IMR-90 (cell line): ENCODE results near the gene HENMT1. TPM values are rescaled to one million over a fixed set of nuclear protein-coding genes. Genes with fewer than 3 reads are reported as not detected.

Source experiments
- ATAC-seq: fragments of 200-7000 bp; cut with Tn5 transposase; 2 replicates; pipeline ENCODE4 v1.9.1; 2020; ENCODE audit warnings: low read depth, mild to moderate bottlenecking, moderate library complexity
- BruUV-seq: library from RNA; stranded (reverse); fragments of 400-500 nt; replicated peaks from 2 replicates; lab custom pipeline; 2021; lab: Mats Ljungman, UMichigan
- CTCF ChIA-PET: fragments of 300-600 bp; formaldehyde crosslinking; extraction: SDS; loops from one replicate; lab custom pipeline; 2021; ENCODE audit warnings: antibody characterized with exemption; lab: Yijun Ruan, JAX
- POLR2A ChIA-PET: fragments of 300-600 bp; sonication (Branson Sonifier 250); formaldehyde crosslinking; loops from one replicate; lab custom pipeline; 2022; ENCODE audit warnings: antibody characterized with exemption; ENCODE audit not compliant: unreplicated experiment; lab: Charles Lee
- DNase-seq: peaks from one replicate; pipeline ENCODE4 v3.0.0; 2013
- H2AFZ ChIP-seq: replicated peaks from 2 replicates; pipeline ENCODE3; 2013; ENCODE audit warnings: low read length, mild to moderate bottlenecking; ENCODE audit not compliant: poor library complexity
- H2AK5ac ChIP-seq: 2 replicates; pipeline ENCODE4 v1.6.1; 2013; ENCODE audit warnings: low read depth, low read length, inconsistent platforms
- H2AK9ac ChIP-seq: replicated peaks from 2 replicates; pipeline ENCODE3; 2013; ENCODE audit warnings: mild to moderate bottlenecking, low read depth, low read length, moderate library complexity; ENCODE audit not compliant: poor library complexity
- H2BK120ac ChIP-seq: 2 replicates; pipeline ENCODE4 v1.6.1; 2013; ENCODE audit warnings: low read depth, low read length, inconsistent platforms
- H2BK15ac ChIP-seq: 3 replicates; pipeline ENCODE4 v1.6.1; 2013; ENCODE audit warnings: low read depth, low read length, inconsistent platforms
- H2BK20ac ChIP-seq: 2 replicates; pipeline ENCODE4 v1.6.1; 2013; ENCODE audit warnings: low read depth, mild to moderate bottlenecking, inconsistent platforms, low read length, moderate library complexity
- H2BK5ac ChIP-seq: 2 replicates; pipeline ENCODE4 v1.6.1; 2013; ENCODE audit warnings: mild to moderate bottlenecking, low read depth, low read length, inconsistent platforms; ENCODE audit not compliant: poor library complexity, severe bottlenecking
- H3K14ac ChIP-seq: replicated peaks from 2 replicates; pipeline ENCODE4 v1.6.1; 2013; ENCODE audit warnings: low read depth, low read length, inconsistent platforms
- H3K18ac ChIP-seq: 2 replicates; pipeline ENCODE4 v1.6.1; 2013; ENCODE audit warnings: low read depth, low read length, control low read depth
- H3K23ac ChIP-seq: 2 replicates; pipeline ENCODE4 v1.6.1; 2013; ENCODE audit warnings: low read depth, low read length, inconsistent platforms
- H3K27ac ChIP-seq: 2 replicates; pipeline ENCODE4 v1.5.1; 2013; ENCODE audit warnings: mild to moderate bottlenecking, control low read depth, low read length; ENCODE audit not compliant: insufficient read depth
- H3K27me3 ChIP-seq: 2 replicates; pipeline ENCODE4 v1.6.1; 2013; ENCODE audit warnings: low read length; ENCODE audit not compliant: control insufficient read depth, insufficient read depth
- H3K36me3 ChIP-seq: 2 replicates; pipeline ENCODE4 v1.6.1; 2013; ENCODE audit warnings: low read length, mixed read lengths; ENCODE audit not compliant: control insufficient read depth, insufficient read depth
- H3K4ac ChIP-seq: 2 replicates; pipeline ENCODE4 v1.6.1; 2013; ENCODE audit warnings: low read depth, low read length, inconsistent platforms
- H3K4me1 ChIP-seq: 2 replicates; pipeline ENCODE4 v1.6.1; 2013; ENCODE audit warnings: low read length, mixed read lengths; ENCODE audit not compliant: control insufficient read depth, insufficient read depth
- H3K4me2 ChIP-seq: 2 replicates; pipeline ENCODE4 v1.6.1; 2013; ENCODE audit warnings: low read depth, mild to moderate bottlenecking, control low read depth, low read length, moderate library complexity
- H3K4me3 ChIP-seq: 2 replicates; pipeline ENCODE4 v1.5.1; 2013; ENCODE audit warnings: low read depth, mild to moderate bottlenecking, control low read depth, low read length, moderate library complexity; ENCODE audit not compliant: insufficient read depth
- H3K56ac ChIP-seq: 2 replicates; pipeline ENCODE4 v1.6.1; 2013; ENCODE audit warnings: low read length, inconsistent platforms; ENCODE audit not compliant: insufficient read depth; ENCODE audit errors: extremely low read depth
- H3K79me1 ChIP-seq, 2 experiments: 2 replicates each; pipeline ENCODE4 v1.6.1; 2013; ENCODE audit warnings: low read length in 2 of 2, inconsistent platforms in 1 of 2, low read depth in 1 of 2
- H3K9ac ChIP-seq: 2 replicates; pipeline ENCODE4 v1.6.1; 2013; ENCODE audit warnings: low read depth, low read length, control low read depth
- H3K9me1 ChIP-seq: 2 replicates; pipeline ENCODE4 v1.6.1; 2013; ENCODE audit warnings: low read length, inconsistent platforms; ENCODE audit not compliant: insufficient read depth
- H3K9me3 ChIP-seq: 2 replicates; pipeline ENCODE4 v1.6.1; 2013; ENCODE audit warnings: low read length; ENCODE audit not compliant: control insufficient read depth, insufficient read depth
- H4K20me1 ChIP-seq: 2 replicates; pipeline ENCODE4 v1.6.1; 2013; ENCODE audit warnings: low read length, inconsistent platforms; ENCODE audit not compliant: insufficient read depth
- H4K5ac ChIP-seq: 2 replicates; pipeline ENCODE4 v1.6.1; 2013; ENCODE audit warnings: mild to moderate bottlenecking, low read depth, low read length, control low read depth
- H4K8ac ChIP-seq, 2 experiments: 2 replicates each; pipeline ENCODE4 v1.6.1; 2013; ENCODE audit warnings: low read depth in 2 of 2, low read length in 2 of 2, control low read depth in 1 of 2, inconsistent platforms in 1 of 2
- H4K91ac ChIP-seq: 2 replicates; pipeline ENCODE4 v1.6.1; 2013; ENCODE audit warnings: low read depth, low read length, inconsistent platforms; ENCODE audit not compliant: insufficient read depth
- BHLHE40 ChIP-seq: fragments of 150-350 bp; IDR thresholded peaks from 2 replicates; pipeline ENCODE4 v1.6.1; 2016; ENCODE audit warnings: mild to moderate bottlenecking, low read depth, low read length
- MAZ ChIP-seq: IDR thresholded peaks from 2 replicates; pipeline ENCODE4 v1.6.1; 2012; ENCODE audit warnings: low read depth, mild to moderate bottlenecking, low read length, improper control_type of control experiment, moderate library complexity, borderline replicate concordance
- MXI1 ChIP-seq: IDR thresholded peaks from 2 replicates; pipeline ENCODE4 v1.6.1; 2012; ENCODE audit warnings: low read depth, mild to moderate bottlenecking, low read length, moderate library complexity, borderline replicate concordance
- POLR2A ChIP-seq: IDR thresholded peaks from 2 replicates; pipeline ENCODE4 v1.6.1; 2012; ENCODE audit warnings: mild to moderate bottlenecking, low read depth, low read length
- RAD21 ChIP-seq: IDR thresholded peaks from 2 replicates; pipeline ENCODE4 v1.6.1; 2012; ENCODE audit warnings: low read length, improper control_type of control experiment
- RCOR1 ChIP-seq: IDR thresholded peaks from 2 replicates; pipeline ENCODE4 v1.6.1; 2012; ENCODE audit warnings: mild to moderate bottlenecking, low read length, improper control_type of control experiment; ENCODE audit not compliant: insufficient replicate concordance
- SMC3 ChIP-seq: fragments of 150-350 bp; IDR thresholded peaks from 2 replicates; pipeline ENCODE4 v1.6.1; 2016; ENCODE audit warnings: low read depth, mild to moderate bottlenecking, antibody characterized with exemption, low read length, moderate library complexity
- WGBS, 2 experiments: methylation state at CpG; one replicate each; pipeline versions ENCODE4 v1.1.5 to v1.1.7; 2013; ENCODE audit warnings: missing lambda C conversion rate in 2 of 2; ENCODE audit not compliant: insufficient read length in 1 of 2; ENCODE audit errors: extremely low coverage in 2 of 2; 5-methylcytosine and 5-hydroxymethylcytosine counted together
- dilution Hi-C: fragments of 300-500 bp; cut with HindIII; formaldehyde crosslinking; loops from one replicate; pipeline ENCODE4 v1.14.3; 2018; ENCODE audit warnings: low sequenced_read_pairs; ENCODE audit not compliant: unreplicated experiment
- in situ Hi-C: fragments of 300-500 bp; cut with MboI; formaldehyde crosslinking; loops from 3 replicates; pipeline ENCODE4 v1.14.3; 2019; ENCODE audit warnings: low sequenced_read_pairs, inconsistent platforms, mixed read lengths
- intact Hi-C: fragments of 100-400 bp; cut with micrococcal nuclease; formaldehyde crosslinking; loops from 2 replicates; pipeline ENCODE4 v1.10.0; 2022
- polyA plus RNA-seq, 3 experiments: library from polyadenylated mRNA; depleted of rRNA; stranded (reverse); fragments of >200 nt; gene quantifications; 2 replicates each; pipeline ENCODE4 v1.2.3, GENCODE V29; 2012; ENCODE audit warnings: low replicate concordance in 1 of 3
- total RNA-seq: library from RNA; depleted of rRNA; stranded (reverse); fragments of >200 nt; gene quantifications from 2 replicates; pipeline ENCODE4 v1.2.3, GENCODE V29; 2012
- TF ChIP-seq, protein P1 (sequence below): fragments of 150-350 bp; IDR thresholded peaks from 2 replicates; pipeline ENCODE4 v1.6.1; 2016; ENCODE audit warnings: low read depth, mild to moderate bottlenecking, low read length, moderate library complexity, borderline replicate concordance

The HENMT1 gene
- total and polyA plus RNA-seq, 2 of the 4 experiments (the other 2 are of a cell fraction): 0.54 to 0.67 TPM

GRCh38 chr1:108704496-108704895 is 43.6 kb upstream of the HENMT1 start:
- ATAC-seq: peak; percentile 87
- Histone ChIP-seq H3K36me3 (peaks cover 10% of the 10 kb centered on the region), H4K8ac (no peak overlapping the region), H3K9me1 (peaks cover 4% of the 10 kb centered on the region), H3K4ac (no peak overlapping the region), H4K91ac (no peak overlapping the region), H3K56ac (no peak overlapping the region), H3K9ac (no peak overlapping the region), H2AK9ac (no peak overlapping the region), H4K5ac (no peak overlapping the region), H3K23ac (no peak overlapping the region), H3K27me3 (no peaks in the 10 kb centered on the region), H3K14ac (no peak overlapping the region), H2AFZ (no peak overlapping the region), H3K18ac (no peak overlapping the region), H2BK120ac (no peak overlapping the region; the same call in 1 of the 2 replicates), H3K4me2 (peak overlapping the region; percentile 71), H4K20me1 (no peaks in the 10 kb centered on the region; the same call in 1 of the 2 replicates), H2BK5ac (peak overlapping the region; percentile 2), H2BK20ac (0 out of 2 replicates have a peak overlapping the region, but pooled peaks have one; percentile 33), H3K9me3 (no peaks in the 10 kb centered on the region), H3K4me1 (peaks cover 7% of the 10 kb centered on the region), H2BK15ac (no peak overlapping the region), H3K4me3 (no peak overlapping the region), H2AK5ac (no peak overlapping the region), H3K79me1 (peaks cover 0 to 6% of the 10 kb centered on the region in 2 experiments; a peak in 2 of 4 replicates), H3K27ac (no peak overlapping the region)
- ChIA-PET POLR2A (interaction anchor here (0.6 to 0.9 kb wide), 2 partner anchors 16 to 113 kb away, joined by 3 to 8 read pairs; no protein-coding TSS in a partner anchor), CTCF (interaction anchor here (0.5 to 1.7 kb wide), 5 partner anchors 13 to 87 kb away, joined by 3 to 4 read pairs (median 3); no protein-coding TSS in a partner anchor)
- intact Hi-C loops (no loop called here), dilution Hi-C loops (no loop called here), in situ Hi-C loops (no loop called here)
- DNase-seq: peak; percentile 81
- no peak for TF ChIP-seq RCOR1
- TF ChIP-seq POLR2A: no peak
- peak; percentile 35; the same call in 1 of the 2 replicates for TF ChIP-seq MAZ
- no peak for TF ChIP-seq BHLHE40
- TF ChIP-seq SMC3: no peak
- TF ChIP-seq, protein P1, sequence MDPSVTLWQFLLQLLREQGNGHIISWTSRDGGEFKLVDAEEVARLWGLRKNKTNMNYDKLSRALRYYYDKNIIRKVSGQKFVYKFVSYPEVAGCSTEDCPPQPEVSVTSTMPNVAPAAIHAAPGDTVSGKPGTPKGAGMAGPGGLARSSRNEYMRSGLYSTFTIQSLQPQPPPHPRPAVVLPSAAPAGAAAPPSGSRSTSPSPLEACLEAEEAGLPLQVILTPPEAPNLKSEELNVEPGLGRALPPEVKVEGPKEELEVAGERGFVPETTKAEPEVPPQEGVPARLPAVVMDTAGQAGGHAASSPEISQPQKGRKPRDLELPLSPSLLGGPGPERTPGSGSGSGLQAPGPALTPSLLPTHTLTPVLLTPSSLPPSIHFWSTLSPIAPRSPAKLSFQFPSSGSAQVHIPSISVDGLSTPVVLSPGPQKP: no peak
- 0 out of 2 replicates have a peak, but pooled peaks have one; percentile 6 for TF ChIP-seq RAD21
- TF ChIP-seq MXI1: no peak
- no TSS peak for BruUV-seq
- no CpG with 5 or more reads among the region's 2 CpGs for WGBS, 2 experiments
